Measurements from ENCODE around the gene PANK1.

Gene PANK1

DNA sequence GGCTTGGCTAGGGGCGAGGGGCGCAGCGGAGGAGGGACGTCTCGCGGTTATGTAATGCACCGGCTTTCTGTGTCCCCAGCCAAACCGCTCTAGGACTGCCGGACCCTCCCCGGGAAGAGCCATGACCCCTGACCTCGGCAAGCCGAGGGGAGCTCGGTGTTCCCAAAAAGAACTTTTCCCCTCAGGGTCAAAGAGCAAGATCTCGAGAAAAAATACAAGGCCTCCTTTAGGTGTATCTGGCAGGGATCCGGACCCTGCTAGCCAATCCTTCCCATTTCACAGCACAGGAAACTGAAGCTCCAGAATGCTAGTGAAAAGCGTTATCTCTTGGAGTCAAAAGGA lies 109.1 kb downstream of the PANK1 start:
- H3K36me3 ChIP-seq (ENCODE audit: control insufficient read depth, insufficient read depth, low read length), result no peaks in the 10 kb centered on the region
- WGBS, 2 experiments (ENCODE audit: insufficient coverage in 2 of 2), result 19 to 34% methylated on average over 9 to 16 of the region's 16 CpGs
- H3K9me3 ChIP-seq (ENCODE audit: control insufficient read depth, low read length), result no peaks in the 10 kb centered on the region
- no peak overlapping the region for H3K27ac ChIP-seq (ENCODE audit: low read depth, low read length, severe bottlenecking)
- H3K4me1 ChIP-seq (ENCODE audit: control insufficient read depth, insufficient read depth, low read length, poor library complexity, severe bottlenecking), result no peaks in the 10 kb centered on the region
- peak overlapping the region; percentile 41 for H3K4me3 ChIP-seq (ENCODE audit: extremely low read depth, insufficient read depth, low read length, poor library complexity, severe bottlenecking)

GRCh38 chr10:89535171-89536012 lies 109.7 kb downstream of the PANK1 start, which contains the start of gene SLC16A12:
TSS of gene SLC16A12 (minus strand) at chr10:89535594. CDS start at chr10:89462578, 73,016 bp downstream.
- WGBS, 2 experiments (ENCODE audit: insufficient coverage in 2 of 2), result 0% methylated on average over 47 to 49 of the region's 87 CpGs
- Histone ChIP-seq H3K4me3 (ENCODE audit: extremely low read depth, insufficient read depth, low read length, poor library complexity, severe bottlenecking) (peak within 1 kb of the TSS; percentile 41), H3K27ac (ENCODE audit: low read depth, low read length, severe bottlenecking) (no peak within 1 kb of the TSS), H3K9me3 (ENCODE audit: control insufficient read depth, low read length) (no peaks in the 10 kb centered on the region), H3K36me3 (ENCODE audit: control insufficient read depth, insufficient read depth, low read length) (no peaks in the 10 kb centered on the region), H3K4me1 (ENCODE audit: control insufficient read depth, insufficient read depth, low read length, poor library complexity, severe bottlenecking) (no peaks in the 10 kb centered on the region)

GRCh38 chr10:89534826-89535166 lies 110.2 kb downstream of the PANK1 start:
- 13 to 14% methylated on average over 5 of the region's 8 CpGs for WGBS, 2 experiments (ENCODE audit: insufficient coverage in 2 of 2)
- no peaks in the 10 kb centered on the region for H3K4me1 ChIP-seq (ENCODE audit: control insufficient read depth, insufficient read depth, low read length, poor library complexity, severe bottlenecking)
- H3K36me3 ChIP-seq (ENCODE audit: control insufficient read depth, insufficient read depth, low read length), result no peaks in the 10 kb centered on the region
- no peak overlapping the region for H3K27ac ChIP-seq (ENCODE audit: low read depth, low read length, severe bottlenecking)
- H3K9me3 ChIP-seq (ENCODE audit: control insufficient read depth, low read length), result no peaks in the 10 kb centered on the region
- H3K4me3 ChIP-seq (ENCODE audit: extremely low read depth, insufficient read depth, low read length, poor library complexity, severe bottlenecking), result peak overlapping the region; percentile 41
